ENCODE measurements around the gene ATRX. TPM values are rescaled to one million over a fixed set of nuclear protein-coding genes. Genes with fewer than 3 reads are reported as not detected.

ATRX gene
- total RNA-seq, 1 donor from 2014 or later, result 44.6 TPM

DNA sequence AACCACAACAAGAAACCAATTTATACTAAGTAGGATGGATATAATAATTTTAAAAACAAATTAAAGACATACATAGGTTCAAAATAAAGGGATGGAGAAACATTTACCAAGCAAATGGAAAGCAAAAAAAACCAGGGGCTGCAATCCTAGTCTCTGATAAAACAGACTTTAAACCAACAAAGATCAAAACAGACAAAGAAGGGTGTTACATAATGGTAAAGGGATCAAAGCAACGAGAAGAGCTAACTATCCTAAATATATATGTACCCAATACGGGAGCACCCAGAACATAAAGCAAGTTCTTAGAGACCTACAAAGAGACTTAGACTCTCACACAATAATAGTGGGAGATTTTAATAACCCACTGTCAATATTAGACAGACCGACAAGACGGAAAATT is 66.6 kb downstream of the ATRX start:
- Histone ChIP-seq H3K36me3 (ENCODE audit: control insufficient read depth, insufficient read depth, low read length) (no peaks in the 10 kb centered on the region), H3K4me3 (ENCODE audit: low read depth, low read length) (no peak overlapping the region), H3K27me3 (ENCODE audit: control insufficient read depth, insufficient read depth, low read length) (no peaks in the 10 kb centered on the region)
- DNase-seq (ENCODE audit: low read depth), result no peak
- TF ChIP-seq, protein P1, sequence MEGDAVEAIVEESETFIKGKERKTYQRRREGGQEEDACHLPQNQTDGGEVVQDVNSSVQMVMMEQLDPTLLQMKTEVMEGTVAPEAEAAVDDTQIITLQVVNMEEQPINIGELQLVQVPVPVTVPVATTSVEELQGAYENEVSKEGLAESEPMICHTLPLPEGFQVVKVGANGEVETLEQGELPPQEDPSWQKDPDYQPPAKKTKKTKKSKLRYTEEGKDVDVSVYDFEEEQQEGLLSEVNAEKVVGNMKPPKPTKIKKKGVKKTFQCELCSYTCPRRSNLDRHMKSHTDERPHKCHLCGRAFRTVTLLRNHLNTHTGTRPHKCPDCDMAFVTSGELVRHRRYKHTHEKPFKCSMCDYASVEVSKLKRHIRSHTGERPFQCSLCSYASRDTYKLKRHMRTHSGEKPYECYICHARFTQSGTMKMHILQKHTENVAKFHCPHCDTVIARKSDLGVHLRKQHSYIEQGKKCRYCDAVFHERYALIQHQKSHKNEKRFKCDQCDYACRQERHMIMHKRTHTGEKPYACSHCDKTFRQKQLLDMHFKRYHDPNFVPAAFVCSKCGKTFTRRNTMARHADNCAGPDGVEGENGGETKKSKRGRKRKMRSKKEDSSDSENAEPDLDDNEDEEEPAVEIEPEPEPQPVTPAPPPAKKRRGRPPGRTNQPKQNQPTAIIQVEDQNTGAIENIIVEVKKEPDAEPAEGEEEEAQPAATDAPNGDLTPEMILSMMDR (IDR thresholded peaks at IDR 0.05; ENCODE audit: insufficient read depth, low read length, poor library complexity, severe bottlenecking), result no peak

DNA sequence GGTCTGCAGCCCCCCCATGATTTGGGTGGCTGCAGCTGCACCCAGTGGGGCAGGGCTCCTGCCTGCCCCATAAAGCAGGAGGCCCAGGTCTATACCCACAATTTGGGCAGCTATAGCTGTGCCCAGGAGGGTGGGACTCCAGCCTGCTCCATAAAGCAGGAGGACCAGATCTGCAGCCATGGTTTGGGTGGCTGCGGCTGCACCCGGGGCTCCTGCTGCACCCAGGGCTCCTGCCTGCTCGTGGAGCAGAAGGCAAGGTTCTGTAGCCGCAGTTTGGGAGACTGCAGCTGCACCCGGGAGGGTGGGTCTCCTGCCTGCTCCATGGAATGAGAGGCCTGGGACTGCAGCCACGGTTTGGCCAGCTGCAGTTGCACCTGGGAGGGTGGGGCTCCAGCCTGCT is 81.1 kb downstream of the ATRX start:
- TF ChIP-seq, protein P1 (IDR thresholded peaks at IDR 0.05; ENCODE audit: insufficient read depth, low read length, poor library complexity, severe bottlenecking), result no peak
- no peak for DNase-seq (ENCODE audit: low read depth)

DNA sequence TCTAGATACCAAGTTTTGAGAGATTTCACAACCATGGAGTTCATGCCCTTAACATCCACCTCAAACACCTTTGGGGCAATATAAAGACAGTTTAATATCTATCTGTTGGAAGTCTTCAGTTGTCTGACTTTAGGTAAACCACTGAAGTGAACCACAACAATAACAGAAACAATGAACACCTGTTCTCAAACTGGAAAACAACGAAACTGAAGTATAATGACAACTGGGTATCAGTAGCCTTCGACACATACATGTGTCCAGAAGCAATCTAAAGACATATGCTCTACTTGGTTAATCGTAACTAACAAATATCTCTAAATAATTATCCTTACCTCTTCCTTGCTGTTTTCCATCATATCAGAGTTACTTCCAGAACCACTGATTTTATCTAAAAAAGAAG is 87.8 kb downstream of the ATRX start:
- DNase-seq (ENCODE audit: low read depth), result no peak
- H3K4me3 ChIP-seq (ENCODE audit: low read depth, low read length), result no peak overlapping the region
- H3K27me3 ChIP-seq (ENCODE audit: control insufficient read depth, insufficient read depth, low read length), result no peaks in the 10 kb centered on the region
- H3K36me3 ChIP-seq (ENCODE audit: control insufficient read depth, insufficient read depth, low read length), result no peaks in the 10 kb centered on the region
- TF ChIP-seq, protein P1 (IDR thresholded peaks at IDR 0.05; ENCODE audit: insufficient read depth, low read length, poor library complexity, severe bottlenecking), result no peak

More for the DNA sequence above, 81.1 kb downstream of the ATRX start:
- no peaks in the 10 kb centered on the region for H3K36me3 ChIP-seq (ENCODE audit: control insufficient read depth, insufficient read depth, low read length)
- H3K27me3 ChIP-seq (ENCODE audit: control insufficient read depth, insufficient read depth, low read length), result no peaks in the 10 kb centered on the region
- H3K4me3 ChIP-seq (ENCODE audit: low read depth, low read length), result no peak overlapping the region

DNA sequence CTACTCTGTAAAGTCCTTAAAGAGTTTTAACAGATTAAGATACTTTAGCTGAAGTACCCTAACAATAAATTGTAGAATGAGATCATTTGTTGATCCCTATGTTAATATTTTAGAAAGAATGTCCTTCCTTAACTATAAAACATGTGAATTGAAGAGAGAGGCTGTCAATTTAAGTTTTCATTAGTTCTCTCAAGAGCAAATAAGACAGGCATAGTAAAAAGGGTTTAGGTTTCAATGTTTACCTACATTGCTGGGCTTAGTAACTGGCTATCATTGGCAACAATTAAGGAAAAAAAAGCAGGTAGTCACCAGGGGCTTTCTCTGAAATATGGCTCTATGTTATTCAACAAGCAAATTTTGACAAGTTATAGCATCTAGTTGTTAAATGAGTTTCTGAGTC is 91.5 kb downstream of the ATRX start:
- TF ChIP-seq, protein P1 (IDR thresholded peaks at IDR 0.05; ENCODE audit: insufficient read depth, low read length, poor library complexity, severe bottlenecking), result no peak
- no peak for DNase-seq (ENCODE audit: low read depth)
- Histone ChIP-seq H3K27me3 (ENCODE audit: control insufficient read depth, insufficient read depth, low read length) (no peaks in the 10 kb centered on the region), H3K36me3 (ENCODE audit: control insufficient read depth, insufficient read depth, low read length) (no peaks in the 10 kb centered on the region), H3K4me3 (ENCODE audit: low read depth, low read length) (no peak overlapping the region)

DNA sequence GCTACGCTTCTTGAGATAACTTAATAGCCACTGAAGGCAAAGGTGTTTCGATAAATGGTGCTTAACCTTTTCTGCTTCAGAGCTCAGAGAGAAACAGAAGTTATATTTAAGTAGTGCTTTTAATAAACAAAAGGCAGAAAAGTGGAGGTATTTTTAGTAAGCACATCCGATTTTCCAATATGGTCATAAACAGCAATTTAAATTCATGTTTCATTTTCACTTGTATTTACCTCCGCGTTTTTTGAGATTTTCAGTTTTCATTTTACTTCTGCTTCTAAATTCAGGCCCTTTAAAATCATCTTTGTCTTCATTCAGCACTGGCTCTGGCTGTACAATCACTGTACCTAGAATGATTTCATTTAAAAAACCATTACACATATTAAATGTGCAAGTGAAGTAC is 92.4 kb downstream of the ATRX start:
- Histone ChIP-seq H3K4me3 (ENCODE audit: low read depth, low read length) (no peak overlapping the region), H3K36me3 (ENCODE audit: control insufficient read depth, insufficient read depth, low read length) (no peaks in the 10 kb centered on the region), H3K27me3 (ENCODE audit: control insufficient read depth, insufficient read depth, low read length) (no peaks in the 10 kb centered on the region)
- TF ChIP-seq, protein P1 (IDR thresholded peaks at IDR 0.05; ENCODE audit: insufficient read depth, low read length, poor library complexity, severe bottlenecking), result no peak
- DNase-seq (ENCODE audit: low read depth), result no peak

DNA sequence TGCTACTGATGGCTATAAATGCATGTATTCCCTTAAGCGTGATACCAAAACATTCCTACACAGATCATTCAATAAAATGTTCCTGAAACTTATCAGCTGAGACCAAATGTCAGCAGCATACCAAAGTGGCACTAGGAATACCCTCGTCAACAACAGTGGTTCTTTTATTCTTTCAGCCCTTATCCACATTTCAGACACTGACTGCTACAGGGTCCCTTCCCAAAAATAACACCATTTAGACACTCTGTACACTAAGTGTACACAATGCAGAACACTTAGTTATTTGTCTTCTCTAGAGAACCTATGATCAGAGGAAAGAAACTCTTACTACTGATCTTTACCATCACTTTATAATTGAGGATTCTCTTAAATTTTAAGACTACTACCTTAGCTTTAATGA is 94.1 kb downstream of the ATRX start:
- no peak for DNase-seq (ENCODE audit: low read depth)
- Histone ChIP-seq H3K27me3 (ENCODE audit: control insufficient read depth, insufficient read depth, low read length) (no peaks in the 10 kb centered on the region), H3K36me3 (ENCODE audit: control insufficient read depth, insufficient read depth, low read length) (no peaks in the 10 kb centered on the region), H3K4me3 (ENCODE audit: low read depth, low read length) (no peak overlapping the region)
- TF ChIP-seq, protein P1 (IDR thresholded peaks at IDR 0.05; ENCODE audit: insufficient read depth, low read length, poor library complexity, severe bottlenecking), result no peak

All from kidney epithelial cell (primary cell).